ENCODE measurements around the gene RAB31.

RAB31 gene

GRCh38 chr18:9796935-9797549 lies 88.9 kb downstream of the RAB31 start:
- DNase-seq = no peak

DNA sequence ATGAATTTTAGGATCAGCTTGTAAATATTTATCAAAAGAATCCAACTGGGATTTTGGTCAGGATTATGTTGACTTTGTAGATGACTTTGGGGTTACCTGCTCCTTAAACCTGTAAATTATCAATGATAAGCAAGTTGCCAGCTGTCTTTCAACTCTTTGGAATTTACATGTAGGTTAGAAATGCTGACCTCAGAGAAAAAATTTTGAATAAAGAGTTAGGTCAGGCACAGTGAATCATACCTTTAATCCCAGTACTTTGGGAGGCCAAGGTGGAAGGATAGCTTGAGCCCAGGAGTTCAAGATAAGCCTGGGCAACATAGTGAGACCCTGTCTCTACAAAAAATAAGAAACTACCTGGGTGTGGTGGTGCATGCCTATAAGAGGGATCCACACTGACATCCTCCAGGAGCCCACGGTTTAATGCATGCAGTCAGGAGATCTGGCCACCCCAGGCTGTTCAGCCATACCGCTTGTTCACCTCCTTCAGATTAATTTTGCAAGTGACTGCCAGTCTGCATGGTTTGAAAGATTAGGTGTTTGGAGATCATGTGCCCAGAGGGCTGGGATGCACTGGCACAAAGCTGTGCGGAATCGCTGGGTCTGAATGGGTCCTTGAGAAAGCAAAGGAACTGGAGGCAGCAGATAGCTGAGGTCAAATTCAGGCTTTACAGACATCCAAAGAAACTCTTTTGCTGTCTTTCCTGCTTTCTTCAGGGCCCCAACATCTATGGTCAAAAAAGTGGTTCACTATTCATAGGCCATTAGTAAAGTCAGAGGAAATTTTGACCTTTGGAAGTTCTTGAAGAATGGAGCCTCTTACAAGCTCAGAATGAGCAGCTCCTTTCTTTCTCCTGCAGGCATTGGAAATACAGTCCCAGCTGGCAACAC lies 94.3 kb downstream of the RAB31 start:
- DNase-seq = no peak

DNA sequence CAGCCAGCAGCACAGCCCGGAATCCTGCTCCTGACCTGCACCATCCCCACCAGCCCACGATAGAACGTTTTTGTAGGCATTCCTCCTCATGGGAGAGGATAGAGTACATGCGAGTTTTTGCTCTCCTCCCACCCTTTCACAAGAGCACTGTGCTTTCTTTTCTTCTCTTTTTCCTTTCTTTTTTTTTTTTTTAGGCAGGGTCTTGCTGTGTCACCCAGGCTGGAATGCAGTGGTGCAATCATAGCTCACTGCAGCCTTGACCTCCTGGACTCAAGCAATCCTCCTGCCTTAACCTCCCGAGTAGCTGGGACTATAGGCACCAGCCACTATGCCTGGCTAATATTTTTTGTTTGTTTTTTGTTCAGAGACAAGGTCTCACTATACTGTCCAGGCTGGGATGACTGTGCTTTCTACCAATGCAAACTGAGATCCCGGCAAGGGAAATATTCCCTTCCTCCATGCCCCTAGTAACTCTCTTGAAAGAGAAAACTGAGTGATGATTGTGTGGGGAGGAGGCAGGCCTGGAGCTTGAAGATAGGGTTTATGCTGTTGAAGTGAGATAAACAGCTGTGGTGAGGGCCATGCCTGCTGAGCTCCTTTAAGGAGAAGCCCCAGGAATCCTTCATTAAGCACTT lies 95.1 kb downstream of the RAB31 start:
- no peak for DNase-seq

DNA sequence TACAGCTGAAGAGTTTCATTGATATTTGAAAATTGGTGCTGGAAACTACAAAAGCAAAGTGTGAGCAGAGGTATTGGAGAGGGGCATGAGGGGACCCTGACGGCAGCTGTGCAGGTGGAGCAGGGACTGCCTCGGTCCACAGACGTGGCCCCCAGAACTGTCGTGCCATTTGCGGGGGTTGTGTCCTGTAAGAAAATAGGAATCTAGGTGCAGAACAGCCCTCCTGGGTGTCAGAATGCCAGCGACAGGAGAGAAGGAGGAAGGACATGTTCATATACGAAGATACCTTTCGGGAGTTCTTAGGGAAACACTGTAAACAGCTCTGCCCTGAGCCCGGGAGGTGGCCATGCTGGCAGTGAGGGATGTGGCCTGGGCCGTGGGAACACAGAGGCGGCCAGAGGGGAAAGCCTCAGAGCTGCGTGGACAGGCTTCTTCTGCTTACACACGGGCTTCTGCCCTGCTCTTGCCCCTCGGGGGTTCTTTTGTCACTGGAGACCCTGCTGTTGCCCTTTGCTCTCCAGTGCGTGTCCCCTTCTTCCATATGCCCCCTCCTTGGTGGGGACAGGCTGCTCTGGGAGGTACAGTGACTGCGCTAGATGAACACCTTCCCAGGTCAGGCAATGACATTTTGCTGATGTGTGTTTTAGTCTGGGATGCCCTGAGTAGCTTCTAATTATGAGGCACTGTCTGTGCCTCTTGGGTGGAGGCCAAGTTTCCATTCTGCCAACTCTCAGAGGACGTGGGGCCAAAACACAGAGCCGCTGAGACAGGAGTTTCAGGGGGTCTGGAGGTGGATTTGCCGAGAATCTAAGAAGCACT lies 95.8 kb downstream of the RAB31 start:
- no peak for DNase-seq

DNA sequence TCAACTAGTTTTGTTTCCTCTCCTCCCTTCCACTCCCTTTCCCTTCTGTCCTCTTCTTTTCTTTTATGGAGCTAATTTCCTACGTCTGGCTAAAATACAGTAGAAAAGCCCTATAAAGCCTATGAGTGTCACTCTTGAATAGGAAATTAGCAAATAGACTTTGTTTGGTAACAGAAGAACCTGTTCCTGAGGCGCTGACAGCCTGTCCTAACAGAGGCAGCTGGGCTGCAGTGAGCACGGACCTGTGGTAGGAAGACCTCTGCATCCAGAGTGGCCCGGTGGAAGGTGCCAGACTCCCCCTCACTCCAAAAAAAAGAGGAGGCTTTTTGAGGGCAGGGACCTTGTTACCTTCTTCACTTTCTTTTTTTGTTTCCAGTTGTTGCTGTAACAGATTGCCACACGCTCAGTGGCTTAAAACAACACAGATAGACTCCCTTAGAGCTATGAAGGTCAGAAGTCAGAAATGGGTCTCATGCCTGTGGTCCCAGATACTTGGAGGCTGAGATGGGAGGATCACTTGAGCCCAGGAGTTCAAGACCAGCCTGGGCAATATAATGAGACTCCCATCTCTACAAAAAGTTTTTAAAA lies 96.5 kb downstream of the RAB31 start:
- DNase-seq = no peak

GRCh38 chr18:9806905-9807304 lies 98.8 kb downstream of the RAB31 start:
- DNase-seq = no peak

DNA sequence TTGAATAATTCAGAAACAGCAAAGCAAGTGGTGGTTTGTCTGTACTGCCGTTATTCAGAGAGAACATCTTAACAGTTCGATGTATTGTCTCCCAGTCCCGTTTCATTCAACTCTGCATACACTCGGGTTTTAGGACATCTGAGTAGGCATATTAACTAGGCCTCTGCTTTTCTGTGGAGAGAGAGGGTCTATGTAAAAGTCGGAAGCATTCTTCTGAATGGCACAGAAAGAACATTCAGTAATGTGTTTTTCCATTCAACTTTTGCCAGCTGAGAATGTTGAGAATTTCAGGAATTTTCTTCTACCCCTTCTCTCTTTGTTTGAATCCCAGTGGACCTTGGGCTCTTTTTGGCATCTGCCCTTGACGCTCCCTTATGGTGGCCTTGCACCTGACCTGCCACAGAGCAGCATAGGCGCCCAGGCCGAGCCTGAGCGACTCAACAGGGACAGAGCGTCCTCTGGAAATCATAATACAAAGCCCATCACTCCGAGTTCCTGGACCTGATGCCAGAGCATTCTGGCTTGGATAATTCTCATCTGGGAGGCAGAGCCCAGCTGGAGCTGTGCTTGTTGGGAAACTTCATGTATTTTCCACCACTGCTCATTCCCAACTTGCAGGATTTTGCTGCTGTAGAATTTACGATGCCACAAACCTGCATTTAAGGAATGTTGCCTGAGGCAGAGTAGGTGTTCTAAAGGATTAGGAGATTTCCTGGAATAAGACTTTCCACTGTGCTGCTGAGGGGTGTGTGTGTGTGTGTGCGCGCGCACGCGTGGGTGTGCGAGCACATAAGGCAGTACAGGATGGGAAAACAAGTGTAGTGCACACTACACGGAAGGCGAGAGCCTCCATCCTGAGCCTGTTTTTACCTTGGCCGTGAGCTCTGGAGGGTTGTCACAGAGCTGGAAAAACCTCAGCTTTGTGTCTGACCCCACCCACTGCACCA lies 100.5 kb downstream of the RAB31 start:
- DNase-seq = no peak

GRCh38 chr18:9809697-9810096 lies 101.6 kb downstream of the RAB31 start:
- no peak for DNase-seq

DNA sequence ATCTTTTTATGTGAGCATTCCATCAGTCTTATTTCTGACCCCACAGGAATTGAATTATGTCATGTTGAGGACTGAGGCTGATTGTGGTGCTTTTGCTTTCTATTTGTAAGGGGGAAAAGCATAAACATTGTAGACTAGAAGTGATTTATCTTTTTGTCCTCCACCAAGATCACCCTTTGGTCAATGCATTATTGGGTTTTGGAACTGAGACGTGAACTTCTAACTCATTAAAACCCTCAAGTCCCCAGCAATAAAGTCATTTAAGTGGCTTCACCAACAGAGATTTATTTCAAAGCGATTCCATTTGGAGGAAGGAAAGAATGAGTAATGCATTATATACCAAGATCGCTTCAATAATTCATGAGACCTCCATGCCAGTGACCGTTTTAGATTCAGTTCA lies 102.2 kb downstream of the RAB31 start:
- DNase-seq = no peak

DNA sequence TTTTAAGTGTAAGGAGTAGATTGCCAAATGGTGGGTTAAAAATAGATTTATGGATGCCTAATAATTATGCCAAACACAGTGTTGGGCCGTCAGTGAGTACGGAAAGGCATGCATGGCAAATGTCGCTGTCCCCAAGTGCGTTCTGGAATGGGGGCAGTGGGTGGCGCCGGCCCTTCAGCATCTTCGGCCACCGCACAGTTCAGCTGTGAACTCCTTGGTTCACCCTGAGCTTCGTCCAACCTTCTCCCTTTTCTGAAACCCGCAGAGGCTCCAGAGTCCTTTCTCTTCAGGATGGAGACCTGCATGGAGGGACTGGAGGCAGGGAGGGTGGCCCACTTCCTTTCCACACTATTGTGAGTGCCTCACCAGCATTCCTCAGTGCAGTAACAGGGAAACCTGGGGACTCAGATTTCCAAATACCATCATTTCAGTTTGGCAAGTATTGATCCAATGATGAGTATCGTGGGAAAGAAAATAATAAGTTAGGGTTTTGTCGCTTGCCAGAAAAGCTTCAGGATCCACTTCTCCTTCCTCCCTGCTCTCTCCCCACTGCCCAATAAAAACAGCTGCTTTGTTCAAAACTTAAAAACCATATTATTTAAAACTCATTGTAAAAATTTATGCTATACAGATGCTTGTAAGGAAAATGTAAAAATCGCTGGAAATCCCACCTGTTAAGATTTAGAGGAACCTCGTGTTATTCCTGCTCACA lies 103.0 kb downstream of the RAB31 start:
- no peak for DNase-seq

DNA sequence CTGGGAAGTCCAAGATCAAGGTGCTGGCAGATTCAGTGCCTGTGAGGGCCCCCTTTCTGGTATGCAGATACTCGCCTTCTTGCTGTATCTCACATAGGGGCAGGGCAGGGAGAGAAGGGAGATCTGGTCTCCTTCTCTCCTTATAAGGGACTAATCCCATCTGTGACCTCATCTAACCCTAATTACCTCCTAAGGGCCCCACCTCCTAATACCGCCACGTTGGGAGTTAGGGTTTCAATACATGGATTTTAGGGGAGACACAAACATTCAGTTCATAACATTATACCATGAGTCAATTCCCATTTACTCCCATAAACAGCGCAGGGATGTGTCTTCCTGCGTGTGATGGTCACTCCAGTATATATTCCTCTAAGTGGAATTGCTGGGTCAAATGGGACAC lies 103.9 kb downstream of the RAB31 start:
- no peak for DNase-seq

DNA sequence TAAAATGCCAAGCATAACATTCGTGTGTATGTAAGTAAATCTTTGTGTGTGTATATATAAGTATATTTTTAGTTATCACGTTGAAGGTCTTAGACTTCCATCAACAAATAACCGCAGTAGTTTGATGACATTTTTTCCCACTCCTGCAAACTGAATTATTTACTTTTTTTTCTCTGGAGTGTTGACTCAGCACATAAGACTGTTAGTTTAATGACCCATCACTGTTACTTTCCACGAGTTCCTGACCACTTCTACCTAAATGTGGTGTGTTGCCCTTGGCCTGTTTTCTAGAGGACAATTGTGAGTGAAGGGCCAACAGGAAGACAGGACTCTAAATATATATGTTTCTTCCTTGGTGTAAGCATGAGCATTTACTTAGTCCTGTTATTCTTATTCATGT lies 106.3 kb downstream of the RAB31 start:
- DNase-seq = no peak

GRCh38 chr18:9817286-9817685 lies 109.2 kb downstream of the RAB31 start:
- DNase-seq = no peak

- no peak for DNase-seq
Measured at GRCh38 chr18:9817725-9818422, 109.8 kb downstream of the RAB31 start.

DNA sequence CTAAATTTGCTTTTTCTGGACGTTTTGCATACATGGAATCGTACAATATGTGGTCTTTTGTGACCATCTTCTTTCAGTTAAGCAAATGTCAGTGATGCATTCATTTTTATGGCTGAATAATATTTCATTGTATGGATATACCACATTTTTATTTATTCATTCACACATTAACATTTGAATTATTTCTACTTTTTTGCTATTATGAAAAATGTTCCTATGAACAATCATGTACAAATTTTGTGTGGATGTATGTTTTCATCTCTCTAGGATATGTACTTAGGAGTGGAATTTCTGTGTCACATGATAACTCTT lies 110.3 kb downstream of the RAB31 start:
- DNase-seq = no peak

DNA sequence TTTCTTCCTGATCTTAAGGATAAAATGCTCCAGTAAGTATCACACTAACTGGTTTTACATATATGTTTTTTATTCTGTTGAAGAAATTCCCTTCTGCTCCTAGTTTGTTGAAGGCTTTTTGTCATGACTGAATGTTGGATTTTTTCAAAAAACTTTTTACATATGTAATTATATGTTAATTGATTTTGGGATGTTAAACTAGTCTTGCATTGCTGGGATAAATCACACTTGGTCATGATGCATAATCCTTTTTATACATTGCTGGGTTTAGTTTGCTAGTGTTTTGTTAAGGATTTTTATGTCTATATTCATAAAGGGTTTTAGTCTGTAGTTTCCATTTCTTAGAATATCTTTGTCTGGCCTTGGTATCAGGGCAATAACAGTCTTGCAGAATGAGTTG lies 112.0 kb downstream of the RAB31 start:
- no peak for DNase-seq

DNA sequence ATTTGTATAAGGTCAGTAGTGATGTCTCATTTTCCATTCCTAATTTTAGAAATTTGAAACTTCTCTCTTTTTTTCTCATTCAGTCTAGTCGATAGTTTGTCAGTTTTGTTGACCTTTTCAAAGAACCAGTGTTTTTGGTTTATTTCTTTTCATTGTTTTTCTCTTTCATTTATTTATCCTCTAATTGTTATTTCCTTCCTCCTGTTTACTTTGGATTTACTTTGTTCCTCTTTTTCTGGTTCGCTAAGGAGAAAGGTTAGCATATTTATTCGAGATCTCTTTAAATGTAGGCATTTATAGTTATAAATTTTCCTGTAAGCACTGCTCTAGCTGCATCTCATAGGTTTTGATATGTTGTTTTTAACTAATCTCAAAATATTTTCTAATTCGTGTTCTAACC lies 112.6 kb downstream of the RAB31 start:
- DNase-seq = no peak

DNA sequence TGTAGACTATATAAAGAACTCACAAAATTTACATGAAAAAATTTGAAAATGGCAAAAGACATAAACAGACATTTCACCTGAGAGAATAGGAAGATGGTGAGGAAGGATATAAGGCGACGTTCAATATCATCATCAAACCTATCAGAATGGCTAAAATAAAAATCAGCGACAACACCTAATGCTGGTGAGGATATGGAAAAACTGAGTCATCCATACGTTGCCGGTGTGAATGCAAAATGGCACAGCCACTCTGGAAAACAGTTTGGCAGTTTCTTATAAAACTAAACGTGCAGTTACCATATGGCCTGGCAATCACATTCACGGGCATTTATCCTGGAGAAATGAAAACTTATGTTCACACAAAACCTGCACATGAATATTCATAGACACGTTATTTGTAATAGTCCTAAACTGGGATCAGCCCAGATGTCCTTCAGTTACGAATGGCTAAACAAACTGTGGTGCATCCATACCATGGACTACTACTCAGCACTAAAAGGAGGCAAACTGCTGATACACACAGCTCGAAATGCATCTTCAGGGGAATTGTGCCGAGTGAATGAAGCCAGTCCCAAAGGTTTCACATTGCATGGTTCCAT lies 114.6 kb downstream of the RAB31 start:
- no peak for DNase-seq

GRCh38 chr18:9823805-9824473 lies 115.8 kb downstream of the RAB31 start:
- DNase-seq = no peak

DNA sequence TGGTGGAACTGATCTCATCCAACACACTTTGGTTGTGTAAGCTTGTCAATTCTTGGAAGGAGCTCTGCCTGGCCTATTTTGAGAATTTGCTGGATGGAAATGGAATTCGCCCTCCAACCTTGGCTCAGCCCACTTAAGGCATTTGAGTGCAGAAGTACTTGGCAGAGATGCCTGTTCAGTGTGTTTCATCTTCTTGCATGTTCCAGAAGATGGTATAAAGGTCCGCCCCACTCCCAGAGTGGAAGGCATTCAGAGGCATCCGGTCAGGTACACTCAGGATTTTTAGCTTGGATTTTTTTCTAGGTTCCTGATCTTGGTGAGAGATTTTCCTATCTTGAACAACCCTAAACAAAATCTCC lies 116.4 kb downstream of the RAB31 start:
- no peak for DNase-seq

All from NCI-H1105 (cell line).